ENCODE measurements around the gene GSG1L. TPM values are rescaled to one million over a fixed set of nuclear protein-coding genes. Genes with fewer than 3 reads are reported as not detected.
"Not testable (repeated sequence)": the region's sequence is repeated elsewhere in the genome, so short reads cannot be mapped to it uniquely, and the experiment has no call there.

GSG1L gene
- total and polyA plus RNA-seq, 5 experiments from 2014 or later, result not detected

DNA sequence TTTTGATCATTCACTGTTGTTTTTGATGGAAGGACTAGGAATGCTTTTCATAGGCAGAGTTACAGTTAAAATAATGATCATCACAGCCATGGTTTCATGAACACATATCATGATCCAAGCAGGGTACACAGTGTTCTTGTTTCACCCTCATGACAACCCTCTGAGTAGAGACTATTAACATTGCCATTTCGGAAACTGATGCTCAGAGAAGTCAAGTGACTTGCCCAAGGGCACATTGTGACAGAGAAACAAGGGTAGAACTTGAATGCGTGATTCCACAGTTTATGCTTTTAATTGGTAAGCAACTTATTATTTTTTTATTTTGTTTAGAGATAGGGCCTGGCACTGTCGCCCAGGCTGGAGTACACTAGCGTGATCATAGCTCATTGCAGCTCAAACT is 311.3 kb downstream of the GSG1L start:
- H3K4me3 Mint-ChIP-seq, result no peak overlapping the region
- POLR2A ChIA-PET, result no interaction called here
- ATAC-seq, result no peak
- no peak for DNase-seq
- H3K27me3 Mint-ChIP-seq, result no peaks in the 10 kb centered on the region
- H3K9me3 Mint-ChIP-seq, result no peaks in the 10 kb centered on the region
- peaks cover 5 to 13% (median 8%) of the 10 kb centered on the region in 4 donors for H3K4me1 Mint-ChIP-seq
- peaks cover 0 to 34% (median 12%) of the 10 kb centered on the region in 3 donors for H3K36me3 Mint-ChIP-seq
- no peak overlapping the region for H3K27ac Mint-ChIP-seq

DNA sequence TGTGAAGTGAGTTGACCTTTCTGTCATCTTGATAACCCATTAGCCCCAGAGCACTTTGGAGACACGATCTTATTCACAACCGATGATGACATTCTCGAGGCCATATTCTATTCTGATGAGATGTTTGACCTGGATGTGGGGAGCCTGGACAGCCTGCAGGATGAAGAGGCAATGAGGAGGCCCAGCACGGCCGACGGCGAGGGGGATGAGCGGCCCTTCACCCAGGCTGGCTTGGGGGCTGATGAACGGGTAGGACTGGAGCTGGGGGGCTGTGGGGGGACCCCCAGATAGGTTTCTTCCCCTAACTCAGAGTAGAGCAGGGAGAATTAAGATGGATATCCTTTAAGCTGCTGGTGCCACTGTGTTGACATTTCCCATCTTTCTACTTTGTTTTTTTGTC is 311.8 kb downstream of the GSG1L start:
- no peak for ATAC-seq
- H3K36me3 Mint-ChIP-seq, result peaks cover 0 to 29% (median 10%) of the 10 kb centered on the region in 3 donors
- no peaks in the 10 kb centered on the region for H3K9me3 Mint-ChIP-seq
- no peak for DNase-seq
- H3K27ac Mint-ChIP-seq, result no peak overlapping the region
- POLR2A ChIA-PET, result no interaction called here
- no peak overlapping the region for H3K4me3 Mint-ChIP-seq
- no peaks in the 10 kb centered on the region for H3K27me3 Mint-ChIP-seq
- peaks cover 5 to 15% (median 8%) of the 10 kb centered on the region in 4 donors for H3K4me1 Mint-ChIP-seq

DNA sequence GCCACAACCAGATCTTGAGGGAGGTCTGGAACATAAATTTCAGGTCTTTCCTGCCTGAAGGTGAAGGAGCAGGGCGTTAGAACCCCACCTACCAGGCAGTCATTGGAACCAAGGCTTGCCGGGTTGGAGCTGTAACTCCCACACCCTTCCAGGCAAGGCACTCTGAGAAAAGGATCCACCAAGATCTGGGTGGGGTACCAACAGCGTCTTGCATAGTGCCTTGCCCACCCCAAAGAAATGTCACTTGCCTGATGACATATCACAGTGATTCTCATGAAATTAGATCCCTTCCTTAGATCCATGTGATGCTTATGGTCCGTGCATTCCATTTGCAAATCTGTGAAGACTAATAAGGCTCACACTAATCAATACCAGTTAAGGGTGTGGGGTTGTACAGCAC is 312.3 kb downstream of the GSG1L start:
- H3K9me3 Mint-ChIP-seq, result no peaks in the 10 kb centered on the region
- no peaks in the 10 kb centered on the region for H3K27me3 Mint-ChIP-seq
- peak overlapping the region in 1 of 10 donors; percentile 13 for H3K27ac Mint-ChIP-seq
- ATAC-seq (no peak), DNase-seq (no peak)
- H3K4me3 Mint-ChIP-seq, result no peak overlapping the region
- POLR2A ChIA-PET, result no interaction called here
- peaks cover 0 to 24% (median 9%) of the 10 kb centered on the region in 3 donors for H3K36me3 Mint-ChIP-seq
- peaks cover 5 to 15% (median 8%) of the 10 kb centered on the region in 4 donors for H3K4me1 Mint-ChIP-seq

DNA sequence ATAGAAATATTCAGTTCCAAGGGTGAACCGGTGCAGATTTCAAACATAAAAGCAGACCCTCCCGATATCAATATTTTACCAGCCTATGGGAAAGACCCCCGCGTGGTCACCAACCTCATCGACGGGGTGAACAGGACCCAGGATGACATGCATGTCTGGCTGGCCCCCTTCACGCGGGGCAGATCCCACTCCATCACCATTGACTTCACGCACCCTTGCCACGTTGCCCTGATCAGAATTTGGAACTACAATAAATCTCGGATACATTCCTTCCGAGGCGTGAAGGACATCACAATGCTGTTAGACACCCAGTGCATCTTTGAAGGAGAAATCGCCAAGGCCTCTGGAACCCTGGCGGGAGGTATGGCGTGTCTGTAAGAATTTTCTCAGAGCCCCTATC is 313.6 kb downstream of the GSG1L start:
- POLR2A ChIA-PET, result interaction anchor here (0.7 kb wide), 1 partner anchor 234 kb away, joined by 4 read pairs; no protein-coding TSS in a partner anchor
- H3K27ac Mint-ChIP-seq, result peak overlapping the region in 1 of 10 donors; percentile 58
- no peak overlapping the region for H3K4me3 Mint-ChIP-seq
- peaks cover 0 to 21% (median 7%) of the 10 kb centered on the region in 3 donors for H3K36me3 Mint-ChIP-seq
- ATAC-seq (no peak), DNase-seq (no peak)
- no peaks in the 10 kb centered on the region for H3K9me3 Mint-ChIP-seq
- no peaks in the 10 kb centered on the region for H3K27me3 Mint-ChIP-seq
- peaks cover 5 to 15% (median 8%) of the 10 kb centered on the region in 4 donors for H3K4me1 Mint-ChIP-seq

DNA sequence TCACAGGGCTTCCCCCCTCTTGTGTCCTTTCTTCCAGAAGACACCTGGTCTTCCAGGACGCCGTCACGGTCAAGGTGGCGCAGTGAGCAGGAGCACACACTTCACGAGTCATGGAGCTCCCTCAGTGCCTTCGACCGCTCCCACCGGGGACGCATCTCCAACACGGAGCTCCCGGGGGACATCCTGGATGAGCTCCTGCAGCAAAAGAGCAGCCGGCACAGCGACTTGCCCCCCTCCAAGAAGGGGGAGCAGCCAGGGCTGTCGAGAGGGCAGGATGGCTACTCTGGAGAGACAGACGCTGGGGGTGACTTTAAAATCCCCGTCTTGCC is 314.0 kb downstream of the GSG1L start:
- DNase-seq, result no peak
- ATAC-seq, result no peak
- no peaks in the 10 kb centered on the region for H3K27me3 Mint-ChIP-seq
- no peaks in the 10 kb centered on the region for H3K9me3 Mint-ChIP-seq
- no peak overlapping the region for H3K4me3 Mint-ChIP-seq
- H3K27ac Mint-ChIP-seq, result no peak overlapping the region
- POLR2A ChIA-PET, result no interaction called here
- peaks cover 5 to 15% (median 8%) of the 10 kb centered on the region in 4 donors for H3K4me1 Mint-ChIP-seq
- H3K36me3 Mint-ChIP-seq, result peaks cover 0 to 17% (median 7%) of the 10 kb centered on the region in 3 donors

DNA sequence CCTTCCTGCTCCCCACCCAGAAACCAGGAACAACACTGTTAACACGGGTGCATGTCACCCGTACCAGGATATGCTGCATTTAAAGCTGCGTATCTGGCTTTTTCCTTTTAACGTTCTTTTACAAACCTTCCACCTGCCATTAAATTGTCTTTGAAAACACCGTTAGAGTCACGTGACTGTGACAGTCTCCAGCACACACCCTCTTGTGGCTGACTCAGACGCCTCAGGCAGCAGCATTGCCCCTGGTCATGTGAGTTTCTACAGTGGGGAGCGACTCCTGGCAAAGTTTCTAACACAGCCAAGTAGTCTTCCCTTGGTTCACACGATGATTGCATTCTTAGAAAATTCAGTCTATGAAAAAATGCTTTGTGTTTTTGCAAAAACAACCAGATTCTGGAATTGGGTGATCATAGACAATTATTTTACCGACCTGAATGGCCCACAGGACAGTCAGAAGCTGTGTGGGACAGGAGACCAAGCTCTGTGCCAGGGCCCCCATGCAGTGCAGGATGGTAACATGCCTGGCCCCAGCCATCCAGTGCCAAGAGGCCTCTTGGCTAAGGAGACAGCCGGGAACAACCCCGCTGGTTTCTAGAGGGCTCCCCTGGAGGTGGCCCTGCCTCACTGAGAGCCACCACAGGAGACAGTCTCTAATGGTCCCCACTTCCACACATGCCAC is 314.5 kb downstream of the GSG1L start:
- no peaks in the 10 kb centered on the region for H3K9me3 Mint-ChIP-seq
- DNase-seq, result peak in 7 of 10 donors; percentile 12 to 37 (median 21)
- H3K4me3 Mint-ChIP-seq, result peak overlapping the region; percentile 19 to 73 (median 49)

GRCh38 chr16:27747946-27748345 is 315.6 kb downstream of the GSG1L start:
- H3K4me3 Mint-ChIP-seq, result peak overlapping the region in 3 of 10 donors; percentile 23 to 51 (median 28)
- H3K27me3 Mint-ChIP-seq, result no peaks in the 10 kb centered on the region

More for the DNA sequence above, 314.5 kb downstream of the GSG1L start:
- Mint-ChIP-seq H3K27ac (peak overlapping the region in 4 of 10 donors; percentile 4 to 64 (median 36)), H3K27me3 (no peaks in the 10 kb centered on the region), H3K36me3 (peaks cover 0 to 13% (median 7%) of the 10 kb centered on the region in 3 donors), H3K4me1 (peaks cover 5 to 15% (median 8%) of the 10 kb centered on the region in 4 donors)
- POLR2A ChIA-PET, result no interaction called here
- peak; percentile 72 to 74 for ATAC-seq

GRCh38 chr16:27746076-27746855 is 317.2 kb downstream of the GSG1L start:
- Mint-ChIP-seq H3K36me3 (peaks cover 0 to 18% (median 14%) of the 10 kb centered on the region in 3 donors), H3K4me1 (peaks cover 5 to 15% (median 8%) of the 10 kb centered on the region in 4 donors), H3K27ac (no peak overlapping the region), H3K4me3 (peak overlapping the region in 1 of 10 donors; percentile 20), H3K27me3 (no peaks in the 10 kb centered on the region), H3K9me3 (no peaks in the 10 kb centered on the region)
- DNase-seq (no peak), ATAC-seq (no peak)
- POLR2A ChIA-PET, result interaction anchor here (1.1 kb wide), 1 partner anchor 369 kb away, joined by 4 read pairs; no protein-coding TSS in a partner anchor

More at GRCh38 chr16:27747946-27748345, 315.6 kb downstream of the GSG1L start:
- peaks cover 5 to 15% (median 8%) of the 10 kb centered on the region in 4 donors for H3K4me1 Mint-ChIP-seq
- no peak for DNase-seq
- no peaks in the 10 kb centered on the region for H3K9me3 Mint-ChIP-seq
- POLR2A ChIA-PET, result no interaction called here
- H3K36me3 Mint-ChIP-seq, result peaks cover 0 to 12% (median 9%) of the 10 kb centered on the region in 3 donors
- peak overlapping the region in 2 of 10 donors; percentile 33 to 41 for H3K27ac Mint-ChIP-seq
- no peak for ATAC-seq

DNA sequence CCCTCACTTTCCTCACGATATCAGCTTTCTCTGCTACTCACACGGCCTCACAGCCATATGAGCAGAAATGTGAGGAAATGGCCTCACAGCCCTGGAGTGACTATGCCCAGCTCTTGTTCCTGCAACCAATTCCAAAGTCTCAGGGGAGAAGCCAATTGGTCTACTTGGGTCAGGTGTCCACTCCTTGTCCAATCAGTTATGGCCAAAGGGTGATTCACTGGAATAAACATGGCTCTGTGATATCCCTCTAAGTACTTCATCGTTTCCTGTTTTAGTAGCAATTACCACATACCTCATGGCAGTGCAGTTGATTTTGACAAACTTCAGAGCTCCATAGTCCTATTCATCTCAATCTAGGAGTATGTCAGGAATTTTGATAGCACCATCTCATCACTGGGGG is 318.2 kb downstream of the GSG1L start:
- Mint-ChIP-seq H3K27me3 (no peaks in the 10 kb centered on the region), H3K9me3 (no peaks in the 10 kb centered on the region), H3K4me3 (no peak overlapping the region), H3K36me3 (peaks cover 0 to 23% (median 17%) of the 10 kb centered on the region in 3 donors), H3K4me1 (peaks cover 5 to 15% (median 8%) of the 10 kb centered on the region in 4 donors), H3K27ac (peak overlapping the region in 1 of 10 donors; percentile 3)
- DNase-seq (no peak), ATAC-seq (no peak)
- POLR2A ChIA-PET, result no interaction called here

DNA sequence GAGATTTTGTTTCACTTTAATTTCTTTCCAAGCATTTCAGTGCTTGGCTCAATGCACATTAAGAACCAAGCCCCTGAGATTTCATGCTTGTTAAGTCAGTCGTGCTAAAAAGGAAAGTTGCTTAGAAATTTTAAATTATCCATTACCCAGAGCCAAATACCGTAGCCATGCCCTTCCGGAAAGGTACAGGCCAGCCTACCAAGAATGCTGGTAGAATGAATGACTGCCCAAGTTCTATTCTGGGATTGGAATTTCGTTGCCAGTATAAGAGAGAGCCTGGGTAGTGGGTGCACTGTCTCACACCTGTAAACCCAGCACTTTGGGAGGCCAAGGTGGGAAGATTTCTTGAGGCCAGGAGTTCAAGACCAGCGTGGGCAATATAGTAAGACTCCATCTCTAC is 319.6 kb downstream of the GSG1L start:
- DNase-seq (no peak), ATAC-seq (no peak)
- Mint-ChIP-seq H3K9me3 (no peaks in the 10 kb centered on the region), H3K36me3 (peaks cover 0 to 25% (median 20%) of the 10 kb centered on the region in 3 donors), H3K4me3 (no peak overlapping the region), H3K4me1 (peaks cover 3 to 12% (median 4%) of the 10 kb centered on the region in 4 donors), H3K27me3 (no peaks in the 10 kb centered on the region), H3K27ac (no peak overlapping the region)
- POLR2A ChIA-PET, result no interaction called here

DNA sequence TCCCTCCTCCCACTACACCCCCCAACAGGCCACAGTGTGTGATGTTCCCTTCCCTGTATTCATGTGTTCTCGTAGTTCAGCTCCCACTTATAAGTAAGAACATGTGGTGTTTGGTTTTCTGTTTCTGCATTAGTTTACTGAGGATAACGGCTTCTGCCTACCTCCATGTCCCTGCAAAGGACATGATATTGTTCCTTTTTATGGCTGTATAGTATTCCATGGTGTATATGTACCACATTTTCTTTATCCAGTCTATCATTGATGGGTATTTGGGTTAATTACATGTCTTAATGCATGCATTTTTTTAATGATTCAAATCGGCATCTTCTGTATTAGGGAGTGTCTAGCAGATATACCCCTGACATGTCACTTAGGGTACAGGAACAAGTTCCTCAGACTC is 320.5 kb downstream of the GSG1L start:
- H3K27me3 Mint-ChIP-seq, ATAC-seq, DNase-seq, H3K9me3 Mint-ChIP-seq, H3K4me3 Mint-ChIP-seq, H3K4me1 Mint-ChIP-seq, POLR2A ChIA-PET, H3K27ac Mint-ChIP-seq: not testable (repeated sequence)
- peaks cover 0 to 25% (median 25%) of the 10 kb centered on the region in 3 donors for H3K36me3 Mint-ChIP-seq

DNA sequence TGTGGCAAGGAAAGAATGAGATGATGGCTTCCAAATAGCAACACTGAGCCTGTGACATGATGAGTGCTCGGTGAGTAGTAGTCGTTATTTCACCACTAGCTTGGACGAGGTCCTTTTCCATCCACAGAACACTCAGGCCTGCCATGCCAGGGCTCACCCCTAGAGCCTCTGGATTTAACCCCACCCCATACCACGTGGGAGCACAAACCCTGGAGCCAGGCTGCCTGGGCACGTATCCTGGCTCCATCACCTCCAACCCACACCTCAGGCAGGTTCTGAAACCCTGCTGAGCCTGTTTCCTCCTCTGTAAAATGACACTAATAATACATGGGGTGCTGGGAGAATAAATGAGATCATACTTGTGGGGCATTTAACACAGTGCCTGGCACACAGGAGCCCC is 321.2 kb downstream of the GSG1L start:
- DNase-seq (no peak), ATAC-seq (no peak)
- Mint-ChIP-seq H3K9me3 (no peaks in the 10 kb centered on the region), H3K36me3 (peaks cover 0 to 25% (median 25%) of the 10 kb centered on the region in 3 donors), H3K27ac (no peak overlapping the region), H3K4me1 (peaks cover 0 to 7% (median 0%) of the 10 kb centered on the region in 4 donors), H3K27me3 (no peaks in the 10 kb centered on the region), H3K4me3 (no peak overlapping the region)
- POLR2A ChIA-PET, result no interaction called here
